DMS79 treated with DMSO at 0.1 percent for 48 hours (cell line): ENCODE data around the gene NPR2.

ENCODE experiments used
- DNase-seq: peaks from one replicate; lab custom pipeline; 2025; lab: John Stamatoyannopoulos, UW

NPR2 gene

GRCh38 chr9:35763803-35764202 lies 27.6 kb upstream of the NPR2 start:
- DNase-seq, result no peak

- no peak for DNase-seq
These were observed 24.4 kb upstream of the NPR2 start for GRCh38 chr9:35766997-35767396.

GRCh38 chr9:35767458-35767857 lies 23.9 kb upstream of the NPR2 start:
- DNase-seq, result no peak

GRCh38 chr9:35769763-35770162 lies 21.6 kb upstream of the NPR2 start:
- DNase-seq, result no peak

- DNase-seq, result no peak
These were observed 20.3 kb upstream of the NPR2 start for GRCh38 chr9:35771075-35771433.

GRCh38 chr9:35771534-35771933 lies 19.9 kb upstream of the NPR2 start:
- DNase-seq, result peak; percentile 77

GRCh38 chr9:35771943-35772342 lies 19.4 kb upstream of the NPR2 start:
- DNase-seq, result no peak

GRCh38 chr9:35774907-35775635 lies 16.3 kb upstream of the NPR2 start:
- DNase-seq, result no peak

GRCh38 chr9:35776018-35776417 lies 15.4 kb upstream of the NPR2 start:
- peak; percentile 89 for DNase-seq

- DNase-seq, result no peak
These were observed 12.9 kb upstream of the NPR2 start for GRCh38 chr9:35778496-35778895.

- no peak for DNase-seq
These were observed 10.3 kb upstream of the NPR2 start for GRCh38 chr9:35781066-35781465.

GRCh38 chr9:35783418-35783817 lies 8.0 kb upstream of the NPR2 start:
- no peak for DNase-seq

- DNase-seq, result no peak
These were observed 1.9 kb upstream of the NPR2 start for GRCh38 chr9:35789541-35789940.

GRCh38 chr9:35790025-35790384 lies 1.4 kb upstream of the NPR2 start:
- DNase-seq, result no peak

- DNase-seq, result peak; percentile 66
These were observed 750 bp upstream of the NPR2 start for GRCh38 chr9:35790385-35791296.

- no peak for DNase-seq
These were observed 828 bp downstream of the NPR2 start for GRCh38 chr9:35792024-35792813.

- no peak for DNase-seq
These were observed 1.4 kb downstream of the NPR2 start for GRCh38 chr9:35792826-35793225.

GRCh38 chr9:35793461-35793860 lies 2.1 kb downstream of the NPR2 start:
- no peak for DNase-seq

GRCh38 chr9:35795695-35796094 lies 4.3 kb downstream of the NPR2 start:
- no peak for DNase-seq

GRCh38 chr9:35797311-35798109 lies 6.1 kb downstream of the NPR2 start:
- DNase-seq, result no peak

GRCh38 chr9:35798658-35799374 lies 7.4 kb downstream of the NPR2 start:
- DNase-seq, result no peak
